GM12891 (cell line): ENCODE results near the gene RD3L.
"Not testable (repeated sequence)": the region's sequence is repeated elsewhere in the genome, so short reads cannot be mapped to it uniquely, and the experiment has no call there.

Source experiments
- DNase-seq: peaks from one replicate; pipeline ENCODE4 v3.0.0; 2011; ENCODE audit warnings: low spot score; ENCODE audit not compliant: insufficient read length
- FAIRE-seq: peaks from 2 replicates; lab custom pipeline; 2011; peaks lifted over from hg19 to GRCh38; lab: Jason Lieb, UNC
- PAX5 ChIP-seq: IDR thresholded peaks from 2 replicates; pipeline ENCODE4 v1.6.1; 2011; ENCODE audit warnings: low read length, moderate library complexity, mild to moderate bottlenecking; ENCODE audit not compliant: insufficient read depth, severe bottlenecking
- POLR2A ChIP-seq: IDR thresholded peaks from 2 replicates; pipeline ENCODE4 v1.6.1; 2011; ENCODE audit warnings: low read depth, low read length, control low read depth
- POLR2AphosphoS5 ChIP-seq: IDR thresholded peaks from 2 replicates; pipeline ENCODE4 v1.6.1; 2011; ENCODE audit warnings: low read depth, low read length, control low read depth
- POU2F2 ChIP-seq: IDR thresholded peaks from 2 replicates; pipeline ENCODE4 v1.6.1; 2011; ENCODE audit warnings: low read depth, mild to moderate bottlenecking, control low read depth, low read length, moderate library complexity
- SPI1 ChIP-seq: IDR thresholded peaks from 2 replicates; pipeline ENCODE4 v1.6.1; 2011; ENCODE audit warnings: low read depth, low read length, control low read depth
- TAF1 ChIP-seq: IDR thresholded peaks from 2 replicates; pipeline ENCODE4 v1.6.1; 2011; ENCODE audit warnings: low read depth, low read length, control low read depth

RD3L gene

DNA sequence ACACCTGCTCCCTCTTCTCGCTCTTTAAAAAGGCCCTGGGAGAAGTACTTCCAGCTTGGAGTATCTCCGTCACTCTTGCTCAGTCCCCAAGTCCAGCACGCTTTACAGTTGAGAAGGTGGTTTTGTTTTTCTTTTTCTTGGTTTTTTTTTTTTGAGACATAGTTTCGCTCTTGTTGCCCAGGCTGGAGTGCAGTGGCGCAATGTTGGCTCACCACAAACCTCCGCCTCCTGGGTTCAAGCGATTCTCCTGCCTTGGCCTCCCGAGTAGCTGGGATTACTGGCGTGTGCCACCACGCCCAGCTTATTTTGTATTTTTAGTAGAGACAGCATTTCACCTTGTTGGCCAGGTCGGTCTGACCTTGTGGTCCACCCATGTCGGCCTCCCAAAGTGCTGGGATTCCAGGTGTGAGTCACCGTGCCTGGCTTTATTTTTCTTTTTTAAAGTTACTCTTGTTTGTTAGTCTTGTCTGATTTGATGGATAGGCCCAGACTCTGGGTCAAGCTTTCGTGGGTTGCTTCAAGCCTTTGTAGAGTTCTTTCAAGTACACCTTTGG, 12.2 kb downstream of the RD3L start:
- FAIRE-seq = no peak
- no peak for DNase-seq
- TF ChIP-seq POU2F2 (no peak), PAX5 (no peak), POLR2AphosphoS5 (no peak), TAF1 (no peak), SPI1 (no peak), POLR2A (no peak)

- FAIRE-seq (no peak), DNase-seq (no peak)
- no peak for TF ChIP-seq POU2F2
- no peak for TF ChIP-seq TAF1
- no peak for TF ChIP-seq PAX5
- TF ChIP-seq POLR2A = no peak
- TF ChIP-seq SPI1 = no peak
Measured at GRCh38 chr14:103928011-103928890, 14.1 kb downstream of the RD3L start, which contains the start of gene TDRD9. TDRD9 (plus strand) TSS chr14:103928456; CDS start chr14:103928510, 54 bp downstream.

GRCh38 chr14:103927566-103927965, 14.8 kb downstream of the RD3L start:
- no peak for TF ChIP-seq SPI1
- no peak for TF ChIP-seq POLR2AphosphoS5
- TF ChIP-seq TAF1 = no peak
- TF ChIP-seq PAX5 = no peak
- TF ChIP-seq POLR2A = no peak
- TF ChIP-seq POU2F2 = no peak
- no peak for FAIRE-seq
- no peak for DNase-seq

DNA sequence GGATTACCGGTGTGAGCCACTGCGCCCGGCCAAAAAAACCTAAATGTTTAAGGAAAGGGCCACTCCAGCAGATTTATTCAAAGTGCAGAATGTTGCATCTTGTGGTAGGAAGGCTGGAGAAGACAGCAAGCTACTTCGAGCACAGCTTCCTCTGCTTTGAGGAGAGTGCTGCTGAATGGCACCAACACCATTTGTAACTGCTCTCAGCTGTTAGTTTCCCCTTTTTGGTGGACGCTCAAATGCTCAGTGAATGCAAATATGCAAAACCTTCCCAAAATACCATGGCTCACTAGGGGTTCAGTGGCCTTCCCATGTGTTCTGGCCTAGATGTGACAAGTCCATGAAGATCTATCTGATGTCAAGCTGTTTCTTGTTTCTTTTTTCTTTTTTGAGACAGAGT, 17.0 kb downstream of the RD3L start:
- TF ChIP-seq SPI1 (no peak), POLR2A (no peak), TAF1 (no peak), PAX5 (no peak), POLR2AphosphoS5 (no peak), POU2F2 (no peak)
- DNase-seq (no peak), FAIRE-seq (no peak)

DNA sequence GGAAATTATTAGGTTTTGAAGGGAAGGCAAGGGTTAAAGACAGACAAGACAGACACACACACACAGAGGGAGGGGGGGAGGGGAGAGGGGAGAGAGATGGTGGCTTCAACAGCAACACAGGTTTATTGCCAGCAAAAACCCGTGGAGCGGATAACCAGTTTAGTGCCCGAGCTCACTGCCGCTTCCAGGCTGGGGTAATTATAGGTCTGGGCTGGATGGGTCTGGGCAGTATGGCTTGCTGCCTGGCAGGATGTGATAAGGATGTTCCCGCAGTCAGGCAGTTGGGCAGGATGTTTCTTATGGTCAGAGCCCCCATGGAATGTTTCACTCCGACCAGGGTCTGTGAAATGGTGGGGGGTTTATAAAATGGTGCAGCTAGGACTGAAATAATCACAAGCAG, 18.5 kb downstream of the RD3L start:
- no peak for TF ChIP-seq POLR2A
- TF ChIP-seq POLR2AphosphoS5 = no peak
- no peak for TF ChIP-seq SPI1
- TF ChIP-seq TAF1 = no peak
- TF ChIP-seq PAX5 = no peak
- no peak for TF ChIP-seq POU2F2
- DNase-seq = no peak
- FAIRE-seq = no peak

- DNase-seq, FAIRE-seq: not testable (repeated sequence)
Measured at GRCh38 chr14:103921855-103922200, 20.5 kb downstream of the RD3L start.

- FAIRE-seq (peak; percentile 99), DNase-seq (peak; percentile 96)
- peak; percentile 82 for TF ChIP-seq TAF1
- no peak for TF ChIP-seq PAX5
- peak; percentile 86 for TF ChIP-seq POLR2A
- TF ChIP-seq SPI1 = no peak
- peak; percentile 88 for TF ChIP-seq POLR2AphosphoS5
- peak; percentile 64; the same call in 1 of the 2 replicates for TF ChIP-seq POU2F2
Measured at GRCh38 chr14:103920981-103921854, 21.1 kb downstream of the RD3L start.

GRCh38 chr14:103916636-103917262, 25.6 kb downstream of the RD3L start:
- DNase-seq = no peak
- no peak for TF ChIP-seq SPI1
- no peak for TF ChIP-seq POLR2AphosphoS5
- TF ChIP-seq PAX5 = no peak
- no peak for TF ChIP-seq POLR2A
- no peak for TF ChIP-seq POU2F2
- TF ChIP-seq TAF1 = no peak
- FAIRE-seq = no peak

- FAIRE-seq (no peak), DNase-seq (no peak)
- TF ChIP-seq POLR2AphosphoS5 (no peak), POLR2A (no peak), POU2F2 (no peak), PAX5 (no peak), TAF1 (no peak), SPI1 (no peak)
Measured at GRCh38 chr14:103915616-103916015, 26.7 kb downstream of the RD3L start.
